ENCODE results near the gene KCNJ4. TPM values are rescaled to one million over a fixed set of nuclear protein-coding genes. Genes with fewer than 3 reads are reported as not detected.

KCNJ4 gene
- total RNA-seq = 0.41 TPM

DNA sequence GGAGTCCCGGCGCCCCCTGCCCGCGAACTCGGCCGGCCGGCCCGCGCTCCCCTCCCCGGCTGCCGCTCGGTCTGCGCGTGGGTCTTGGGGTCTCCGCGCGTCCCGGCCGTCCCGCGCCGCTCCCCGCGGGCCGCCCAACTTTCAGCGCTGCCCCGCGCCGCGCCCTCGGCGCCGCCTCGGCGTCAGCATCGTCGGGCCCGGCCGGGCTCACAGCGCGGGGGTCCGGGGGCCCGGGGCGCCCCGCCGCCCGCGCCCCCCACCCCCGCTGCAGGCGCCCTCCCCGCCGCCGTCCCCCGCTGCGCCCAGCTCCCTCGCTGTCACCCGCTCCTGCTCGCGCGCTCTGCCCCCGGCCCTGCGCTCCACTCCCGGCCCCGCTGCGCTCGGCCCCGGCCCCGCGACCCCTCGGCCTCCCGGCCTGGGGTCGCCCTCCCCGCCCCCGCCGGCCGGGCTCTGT is at the start of gene KCNJ4:
TSS of gene KCNJ4 (minus strand) at position 124 of the 454 bp plus-strand sequence. CDS start 27,067 bp downstream, outside the sequence.

DNA sequence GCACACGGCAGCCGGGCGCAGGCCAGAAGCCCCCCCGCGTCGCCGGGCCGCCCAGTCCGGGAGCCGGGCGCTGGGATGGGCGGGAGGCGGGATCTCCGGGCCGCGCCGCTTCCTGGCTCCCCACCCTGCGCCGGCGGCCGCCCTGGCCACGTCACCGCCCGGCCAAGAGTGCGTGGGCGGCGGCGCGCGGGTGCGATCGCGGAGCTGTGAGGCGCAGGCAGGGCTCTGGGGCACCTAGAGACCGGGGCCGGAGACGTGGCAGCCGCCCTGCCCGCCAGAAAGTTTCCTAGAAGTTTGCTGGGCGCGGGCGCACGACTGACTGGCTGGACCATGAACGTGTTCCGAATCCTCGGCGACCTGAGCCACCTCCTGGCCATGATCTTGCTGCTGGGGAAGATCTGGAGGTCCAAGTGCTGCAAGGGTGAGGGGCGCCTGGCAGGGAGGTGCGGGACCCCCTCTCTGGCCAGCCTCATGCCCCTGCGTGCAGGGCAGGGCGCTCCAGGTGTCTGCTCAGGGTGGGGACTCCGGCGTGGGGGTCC is 13.0 kb upstream of the KCNJ4 start, which contains the start of gene KDELR3:
TSS of gene KDELR3 (plus strand) at position 193 of the 539 bp plus-strand sequence. CDS start at position 331, 138 bp downstream.

Other genes with a start within 250 kb of the KCNJ4 start
- gene TMEM184B, start 182.2 kb downstream of the KCNJ4 start, total RNA-seq = 52.0 TPM
- 111 TPM for gene CSNK1E, start 137.8 kb downstream of the KCNJ4 start, total RNA-seq
- gene KDELR3, start 12.9 kb upstream of the KCNJ4 start, total RNA-seq = 10.0 TPM
- 1,686 TPM for gene DDX17, start 51.1 kb upstream of the KCNJ4 start, total RNA-seq
- 2.9 TPM for gene DMC1, start 115.0 kb upstream of the KCNJ4 start, total RNA-seq
- 9.8 TPM for gene FAM227A, start 201.2 kb upstream of the KCNJ4 start, total RNA-seq
- gene CBY1, start 201.4 kb upstream of the KCNJ4 start, total RNA-seq = 24.6 TPM
- 41.5 TPM for gene TOMM22, start 226.8 kb upstream of the KCNJ4 start, total RNA-seq
- gene JOSD1, start 245.7 kb upstream of the KCNJ4 start, total RNA-seq = 41.7 TPM

Measured in metanephros (tissue), 1 donor.